ENCODE results near the gene AGO3. TPM values are rescaled to one million over a fixed set of nuclear protein-coding genes. Genes with fewer than 3 reads are reported as not detected.

AGO3 gene
- total and polyA plus RNA-seq, 2 of the 13 experiments (the other 11 are each of a cell fraction or from before 2014, with no cell fraction given), result 21.2 to 27.1 TPM

- no peak for TF ChIP-seq GPBP1L1 (CRISPR knock-in tag; IDR thresholded peaks at IDR 0.05)
- TF ChIP-seq ZNF605 (CRISPR knock-in tag; IDR thresholded peaks at IDR 0.05), result no peak
- TF ChIP-seq CC2D1A (CRISPR knock-in tag; IDR thresholded peaks at IDR 0.05), result no peak
- no peak for TF ChIP-seq CCDC6 (CRISPR knock-in tag; IDR thresholded peaks at IDR 0.05)
- no peak for TF ChIP-seq ZNF580 (CRISPR knock-in tag; IDR thresholded peaks at IDR 0.05; ENCODE audit: borderline replicate concordance, low read depth)
- TF ChIP-seq HNF4A (CRISPR knock-in tag; IDR thresholded peaks at IDR 0.05), result no peak
- no peak for TF ChIP-seq ZNF280B (CRISPR knock-in tag; IDR thresholded peaks at IDR 0.05; ENCODE audit: borderline replicate concordance)
- no peak for TF ChIP-seq KLF9 (CRISPR knock-in tag; IDR thresholded peaks at IDR 0.05; ENCODE audit: low read depth)
- 0 out of 2 replicates have a peak, but pooled peaks have one; percentile 47 for TF ChIP-seq LBX2 (CRISPR knock-in tag; IDR thresholded peaks at IDR 0.05; ENCODE audit: borderline replicate concordance)
- TF ChIP-seq CREM (IDR thresholded peaks at IDR 0.05), result no peak
- TF ChIP-seq CREM (CRISPR knock-in tag; IDR thresholded peaks at IDR 0.05), result no peak
- TF ChIP-seq FOXK2 (IDR thresholded peaks at IDR 0.05), result no peak
- no peak for TF ChIP-seq ARHGAP35 (CRISPR knock-in tag; IDR thresholded peaks at IDR 0.05; ENCODE audit: borderline replicate concordance)
- no peak for TF ChIP-seq ZGPAT (CRISPR knock-in tag; IDR thresholded peaks at IDR 0.05)
- TF ChIP-seq SP5 (CRISPR knock-in tag; IDR thresholded peaks at IDR 0.05; ENCODE audit: borderline replicate concordance, low read depth), result no peak
- TF ChIP-seq ZBTB7A (CRISPR knock-in tag; IDR thresholded peaks at IDR 0.05), result no peak
- no peak for TF ChIP-seq ZFP1 (CRISPR knock-in tag; IDR thresholded peaks at IDR 0.05)
- no peak for TF ChIP-seq SMARCE1 (IDR thresholded peaks at IDR 0.05; ENCODE audit: borderline replicate concordance)
- no peak for TF ChIP-seq CSRNP1 (CRISPR knock-in tag; IDR thresholded peaks at IDR 0.05)
- TF ChIP-seq CENPBD1 (CRISPR knock-in tag; IDR thresholded peaks at IDR 0.05; ENCODE audit: borderline replicate concordance, low read depth), result no peak
- no peak for TF ChIP-seq CBX2 (IDR thresholded peaks at IDR 0.05; ENCODE audit: low read depth, low read length)
- TF ChIP-seq CBX2 (CRISPR knock-in tag; IDR thresholded peaks at IDR 0.05; ENCODE audit: low read depth), result no peak
- no peak for TF ChIP-seq GABPA (IDR thresholded peaks at IDR 0.05; ENCODE audit: low read depth, low read length)
- 0 out of 2 replicates have a peak, but pooled peaks have one; percentile 9 for TF ChIP-seq GABPA (CRISPR knock-in tag; IDR thresholded peaks at IDR 0.05; ENCODE audit: low read depth)
- no peak for TF ChIP-seq CBFB (CRISPR knock-in tag; IDR thresholded peaks at IDR 0.05)
- no peak for TF ChIP-seq ATM (IDR thresholded peaks at IDR 0.05; ENCODE audit: borderline replicate concordance)
Measured at GRCh38 chr1:36089393-36090121, 158.7 kb downstream of the AGO3 start (continued).
